GM19324 (cell line): ENCODE results near the gene TMEM131L.
"Not testable (repeated sequence)": the region's sequence is repeated elsewhere in the genome, so short reads cannot be mapped to it uniquely, and the experiment has no call there.

Source experiments
- ATAC-seq: cut with Tn5 transposase; IDR thresholded peaks from one replicate; pipeline ENCODE4 v1.9.1; 2021; ENCODE audit warnings: mild to moderate bottlenecking, moderate library complexity; ENCODE audit not compliant: unreplicated experiment, low FRiP score

TMEM131L gene

DNA sequence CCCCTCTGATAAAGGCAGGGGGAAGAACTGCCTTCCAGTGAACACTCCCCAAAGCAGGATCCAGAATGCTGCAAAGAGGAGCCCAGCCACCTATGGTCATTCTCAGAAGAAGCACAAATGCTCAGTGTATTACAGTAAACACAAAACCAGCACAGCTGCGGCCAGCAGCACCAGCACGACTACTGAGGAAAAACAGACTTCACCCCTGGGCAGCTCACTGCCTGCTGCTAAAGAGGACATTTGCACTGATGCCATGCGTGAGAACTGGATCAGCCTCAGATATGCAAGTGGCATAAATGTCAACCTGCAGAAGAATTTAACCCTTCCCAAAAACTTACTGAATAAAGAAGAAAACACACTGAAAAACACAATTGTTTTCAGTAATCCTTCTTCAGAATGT lies 137.7 kb downstream of the TMEM131L start:
- no peak for ATAC-seq

DNA sequence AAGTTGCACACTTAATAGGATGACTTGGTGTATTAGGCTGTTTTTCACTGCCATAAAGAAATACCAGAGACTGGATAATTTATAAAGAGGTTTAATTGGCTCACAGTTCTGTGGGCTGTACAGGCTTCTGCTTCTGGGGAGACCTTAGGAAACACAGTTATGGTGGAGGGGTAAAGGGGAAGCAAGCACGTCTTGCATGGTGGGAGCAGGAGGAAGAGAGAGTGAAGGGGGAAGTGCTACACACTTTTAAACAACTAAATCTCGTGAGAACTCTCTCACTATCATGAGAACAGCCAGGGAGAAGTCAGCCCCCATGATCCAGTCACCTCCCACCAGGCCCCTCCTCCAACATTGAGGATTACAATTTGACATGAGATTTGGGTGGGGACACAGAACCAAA lies 142.9 kb downstream of the TMEM131L start:
- ATAC-seq, result not testable (repeated sequence)

DNA sequence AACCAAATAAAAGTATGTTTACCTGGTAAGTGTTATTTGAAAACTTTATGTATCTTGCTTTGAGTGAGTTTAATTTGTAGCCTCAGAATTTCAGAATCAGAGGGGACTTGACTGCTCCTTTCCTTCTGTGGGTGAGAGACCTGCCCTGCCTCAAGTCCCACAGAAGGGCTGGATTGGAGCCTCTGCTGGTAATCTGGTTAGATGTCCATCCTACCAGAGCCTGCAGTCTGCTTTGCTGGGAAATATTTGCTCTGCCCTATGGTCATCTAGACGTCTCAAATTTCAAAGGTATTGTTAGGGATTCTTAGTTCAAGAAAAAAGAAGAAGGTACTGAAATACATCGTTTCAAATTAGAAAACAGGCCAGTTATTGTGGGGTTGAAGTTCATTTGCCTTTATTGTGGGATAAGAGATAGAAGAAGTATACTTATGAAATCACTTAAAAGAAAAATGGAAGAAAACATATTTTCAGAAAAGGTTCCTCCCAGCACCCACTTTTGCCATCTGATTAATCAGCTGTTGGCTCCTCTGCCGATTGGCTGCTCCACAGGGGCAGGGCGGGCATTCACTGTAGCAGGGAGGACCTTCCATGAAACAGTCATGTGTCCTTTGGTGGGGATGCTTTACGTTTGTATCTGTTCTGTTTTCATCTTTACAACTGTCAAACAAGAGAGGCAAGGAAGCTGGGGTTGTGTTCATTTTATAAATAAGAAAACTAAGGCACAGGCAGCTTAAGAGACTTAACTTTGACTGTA lies 144.6 kb downstream of the TMEM131L start:
- ATAC-seq, result no peak

DNA sequence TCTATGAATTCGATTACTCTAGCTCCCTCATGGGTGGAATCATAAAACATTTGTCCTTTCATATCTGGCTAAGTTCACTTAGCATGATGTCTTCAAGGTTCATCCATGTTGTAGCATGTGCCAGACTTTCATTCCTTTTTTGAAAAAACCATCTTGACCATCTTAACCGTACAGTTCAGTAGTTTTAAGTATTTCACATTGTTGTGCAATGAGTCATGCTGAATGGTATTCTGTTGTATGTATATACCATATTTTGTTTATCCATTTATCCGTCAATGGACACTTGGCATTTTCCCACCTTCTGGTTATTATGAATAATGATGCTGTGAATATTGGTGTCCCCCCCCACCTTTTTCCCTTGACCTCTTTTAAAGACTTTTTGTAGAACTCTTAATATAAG lies 145.5 kb downstream of the TMEM131L start:
- ATAC-seq, result no peak

DNA sequence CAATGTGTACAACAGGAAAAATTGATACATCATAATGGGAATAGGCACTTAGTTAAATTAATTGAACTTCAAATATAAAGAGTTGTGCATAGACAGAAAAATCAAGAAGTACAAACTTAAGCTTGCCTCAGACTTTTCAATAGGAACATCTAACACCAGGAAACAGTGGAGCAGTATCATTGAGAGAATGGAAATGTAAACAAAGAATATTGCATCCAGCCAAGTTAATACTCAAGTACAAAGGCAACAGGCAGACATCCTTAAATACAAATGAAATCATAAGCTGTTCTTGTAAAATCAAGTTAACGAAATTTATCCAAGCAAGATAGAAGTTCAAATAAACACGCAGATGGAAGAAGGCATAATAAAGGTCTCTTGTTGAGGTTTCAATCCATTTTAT lies 146.7 kb downstream of the TMEM131L start:
- no peak for ATAC-seq

DNA sequence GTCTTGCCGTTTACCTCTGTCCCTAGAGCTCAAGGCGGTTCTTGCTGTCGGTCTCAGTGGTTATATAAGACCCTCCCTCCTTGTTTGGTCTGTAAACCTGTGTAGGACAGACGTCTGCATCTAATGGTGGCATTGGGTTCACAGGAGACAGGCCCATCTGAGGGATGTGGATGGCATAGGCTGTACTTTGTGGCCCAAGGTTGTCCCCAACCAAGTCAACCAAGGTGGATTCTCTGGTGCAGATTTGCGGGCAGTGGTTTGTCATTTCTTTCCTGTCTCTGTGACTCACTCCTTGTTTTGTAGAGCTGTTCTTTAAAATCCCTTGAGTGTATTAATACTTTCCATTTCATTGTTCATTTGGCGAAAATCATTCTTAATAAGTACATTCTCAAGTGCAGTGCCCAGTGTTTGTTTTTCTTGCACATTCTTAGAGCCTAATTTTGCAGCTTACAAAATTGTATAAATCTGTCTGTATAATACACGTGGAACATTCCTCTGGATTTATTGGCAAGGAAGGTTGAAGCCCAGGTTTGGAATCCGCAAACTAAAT lies 149.9 kb downstream of the TMEM131L start:
- ATAC-seq, result no peak

DNA sequence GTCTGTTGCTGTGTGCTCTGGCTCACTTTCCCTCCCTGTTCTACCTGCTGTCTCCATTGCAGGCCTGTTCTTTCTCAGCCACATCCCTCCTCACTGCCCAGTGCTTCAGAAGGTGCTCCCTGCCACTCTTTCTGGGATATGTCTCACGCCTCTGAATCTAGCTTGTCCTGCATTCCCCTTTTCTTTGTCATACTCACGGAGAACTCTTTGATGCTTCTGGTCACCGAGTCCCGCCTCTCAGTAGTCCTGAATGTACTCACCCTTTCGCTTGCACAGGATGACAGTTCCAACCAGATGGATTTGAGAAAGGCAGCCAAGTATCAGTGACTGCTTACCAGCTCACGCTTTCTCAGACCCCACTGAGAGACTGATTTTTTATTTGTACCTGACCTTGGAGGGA lies 152.7 kb downstream of the TMEM131L start:
- no peak for ATAC-seq

DNA sequence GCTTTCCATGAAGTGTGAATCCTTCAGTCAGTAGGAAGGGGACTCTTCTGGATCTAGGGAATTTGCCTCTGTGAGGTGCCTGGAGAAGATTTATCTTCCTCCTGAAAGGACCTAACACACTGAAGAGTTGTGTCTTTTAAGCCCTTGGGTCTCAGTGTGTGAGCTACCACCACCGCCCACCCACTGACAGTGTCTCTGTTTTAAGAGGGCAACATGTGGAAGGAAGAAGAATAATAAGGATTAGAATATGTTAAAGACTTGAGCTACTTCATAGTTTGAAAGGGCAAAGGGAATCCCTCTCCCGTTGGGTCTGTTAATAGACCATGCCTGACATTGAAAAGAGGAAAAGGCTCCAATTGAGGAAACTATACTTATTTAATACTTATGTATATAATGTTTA lies 153.7 kb downstream of the TMEM131L start:
- no peak for ATAC-seq

DNA sequence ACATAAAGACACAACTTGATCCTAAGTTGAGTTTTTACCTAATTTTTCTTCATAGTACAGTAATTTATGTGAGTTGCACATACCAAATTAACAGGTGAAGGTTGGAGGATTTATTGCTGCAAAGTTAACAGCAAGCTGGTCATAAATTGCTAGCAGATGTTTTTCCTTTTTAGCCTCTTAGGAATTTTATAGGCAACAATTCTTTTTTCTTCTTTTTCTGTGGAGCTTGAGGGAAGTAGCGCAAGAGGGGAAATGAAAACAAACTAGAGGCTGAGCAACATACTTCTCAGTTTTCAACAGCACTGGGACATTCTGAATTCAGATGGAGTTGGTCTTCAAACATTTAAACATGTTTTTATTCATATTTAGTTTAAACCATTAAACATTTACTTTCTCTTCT lies 154.2 kb downstream of the TMEM131L start:
- ATAC-seq, result no peak

DNA sequence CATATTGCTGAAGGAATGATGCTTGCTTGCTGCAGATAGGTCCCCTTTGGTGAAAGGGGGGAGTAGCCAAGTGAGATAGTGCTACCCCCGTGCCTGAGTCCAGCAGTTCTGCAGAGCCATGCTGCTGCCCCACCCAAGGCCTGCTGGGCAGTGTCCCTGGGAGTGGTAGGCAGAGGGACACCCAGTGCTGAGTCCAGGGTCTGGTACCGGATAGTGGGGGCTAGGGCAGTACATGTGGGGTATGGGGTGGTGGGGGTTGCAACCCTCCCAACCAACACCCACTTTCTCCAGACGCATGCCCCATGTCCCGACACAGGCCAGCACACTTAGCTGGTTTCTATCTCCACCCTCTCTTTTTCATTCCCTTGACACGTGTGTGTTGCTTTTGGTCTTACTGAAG lies 155.9 kb downstream of the TMEM131L start:
- ATAC-seq, result no peak

DNA sequence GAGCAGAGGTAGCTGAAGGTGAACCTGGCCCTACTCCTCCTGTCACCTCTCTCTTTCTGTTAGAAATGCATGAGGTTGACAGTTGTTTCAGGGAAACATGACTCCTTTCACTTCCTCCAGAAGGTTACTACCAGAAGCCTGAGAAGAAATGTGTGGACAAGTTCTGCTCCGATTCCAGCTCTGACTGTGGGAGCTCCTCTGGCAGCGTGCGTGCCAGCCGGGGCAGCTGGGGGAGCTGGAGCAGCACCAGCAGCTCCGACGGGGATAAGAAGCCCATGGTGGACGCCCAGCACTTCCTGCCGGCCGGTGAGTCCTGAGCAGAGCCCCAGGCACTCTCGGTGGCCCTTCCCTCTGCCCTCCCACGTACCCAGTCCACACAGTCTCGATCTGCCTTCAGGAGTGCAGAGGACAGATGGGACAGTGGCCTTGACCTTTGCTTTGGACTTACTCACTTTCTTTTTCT lies 156.6 kb downstream of the TMEM131L start:
- ATAC-seq, result no peak

DNA sequence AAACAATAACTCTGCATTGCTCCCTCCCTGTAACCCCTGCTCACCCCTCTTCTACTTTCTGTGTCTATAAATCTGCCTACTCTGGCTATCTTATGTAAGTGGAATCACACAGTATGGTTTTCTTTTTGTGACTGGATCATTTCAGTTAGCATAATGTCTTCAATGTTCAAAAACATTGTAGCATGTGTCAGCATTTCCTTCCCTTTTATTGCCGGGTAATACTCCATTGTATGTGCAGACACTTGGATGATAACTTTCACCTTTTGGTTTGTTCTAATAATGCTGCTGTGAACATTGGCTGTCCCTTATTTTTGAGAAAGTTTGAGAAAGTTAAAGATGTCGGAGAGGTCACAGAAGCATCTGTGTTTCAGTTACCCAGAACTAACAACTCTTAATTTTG lies 157.3 kb downstream of the TMEM131L start:
- no peak for ATAC-seq

DNA sequence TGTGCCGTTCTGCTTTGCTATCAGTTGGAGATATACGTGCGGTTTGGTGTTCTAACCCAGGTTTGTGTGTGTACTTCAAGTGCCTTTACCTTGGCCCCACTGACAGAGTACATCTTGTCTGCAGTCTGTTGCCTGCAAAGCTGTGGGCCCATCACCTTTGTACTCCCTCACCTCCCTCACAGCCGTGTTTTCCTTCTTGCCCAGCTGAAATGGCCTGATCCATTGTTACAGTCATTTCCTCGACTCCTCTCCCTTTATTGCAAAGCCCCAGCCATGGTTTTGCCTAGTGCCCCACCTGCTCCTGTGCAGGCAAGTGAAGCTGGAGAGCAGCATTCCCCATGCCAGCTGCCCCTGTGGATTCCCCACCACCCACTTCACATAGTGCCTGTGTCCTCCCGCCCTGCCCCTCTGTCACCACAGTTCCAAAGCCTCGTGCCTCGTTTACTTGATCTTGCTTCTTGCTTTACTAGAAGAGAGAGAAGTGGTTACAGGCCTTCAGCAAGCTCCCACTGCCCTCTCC lies 162.7 kb downstream of the TMEM131L start:
- ATAC-seq, result no peak

DNA sequence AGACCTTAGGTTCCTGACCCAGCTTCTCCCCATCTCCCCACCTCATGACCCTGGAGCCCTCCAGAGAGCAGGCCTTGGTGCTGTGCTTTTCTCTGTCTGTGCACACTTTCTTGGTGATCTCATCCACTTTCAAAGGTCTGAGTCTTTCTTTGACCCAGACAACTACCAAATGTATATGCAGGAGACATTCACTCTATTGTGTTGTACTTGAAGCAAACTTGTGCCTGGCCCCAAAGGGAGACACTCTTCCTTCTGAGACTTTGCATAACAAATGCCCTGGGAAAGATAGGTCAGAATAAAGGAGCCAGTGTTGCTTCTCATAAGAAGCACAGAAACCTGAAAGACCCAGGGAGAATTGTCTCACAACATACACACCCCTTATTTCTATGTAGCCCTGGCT lies 163.6 kb downstream of the TMEM131L start:
- no peak for ATAC-seq

DNA sequence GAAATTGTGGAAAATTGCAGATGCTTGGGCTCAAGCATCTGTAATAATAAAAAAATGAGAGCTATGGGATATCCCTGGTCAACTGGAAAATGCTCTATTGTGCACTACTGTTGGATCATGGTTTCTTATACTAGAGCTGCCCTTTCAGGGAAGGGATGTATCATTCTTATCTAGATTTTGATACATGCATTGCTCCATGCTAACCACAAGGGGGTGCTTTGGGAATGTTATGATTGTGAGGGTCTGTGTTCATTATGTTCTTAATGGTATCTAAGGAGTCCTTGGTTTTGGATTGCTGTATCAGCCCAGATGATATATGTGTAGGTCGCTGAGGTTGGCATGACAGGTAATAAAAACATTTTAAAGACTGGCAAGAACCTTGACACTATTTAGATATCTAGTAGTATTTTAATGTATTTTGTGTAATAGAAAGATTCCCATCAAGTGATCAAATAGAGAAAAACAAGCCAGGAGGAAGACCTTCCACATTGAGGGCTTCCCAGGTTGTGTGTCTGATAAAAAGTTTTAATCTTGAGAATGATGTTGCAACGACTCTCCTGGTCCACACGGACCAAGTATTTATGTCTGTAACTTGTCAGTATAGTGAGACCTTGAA lies 168.7 kb downstream of the TMEM131L start:
- ATAC-seq, result no peak

DNA sequence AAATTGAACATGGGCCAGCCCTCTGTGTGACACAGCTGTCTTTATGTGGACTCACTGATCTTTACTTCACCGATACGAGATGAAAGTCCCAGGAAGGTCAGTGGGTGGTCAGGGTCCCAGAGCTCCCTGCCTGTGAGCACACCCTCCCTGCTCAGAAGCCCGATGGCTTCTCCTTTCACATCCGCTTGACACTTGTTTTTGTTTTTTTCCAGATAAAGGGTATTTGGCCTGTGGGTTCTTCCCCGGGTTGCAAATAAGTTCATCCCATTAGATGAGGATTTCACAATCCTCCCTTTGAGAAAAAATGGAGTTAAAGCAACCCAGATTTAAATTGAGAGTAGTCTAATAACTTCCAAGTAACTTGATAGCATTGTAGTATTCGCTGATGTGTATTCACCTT lies 169.7 kb downstream of the TMEM131L start:
- ATAC-seq, result no peak

DNA sequence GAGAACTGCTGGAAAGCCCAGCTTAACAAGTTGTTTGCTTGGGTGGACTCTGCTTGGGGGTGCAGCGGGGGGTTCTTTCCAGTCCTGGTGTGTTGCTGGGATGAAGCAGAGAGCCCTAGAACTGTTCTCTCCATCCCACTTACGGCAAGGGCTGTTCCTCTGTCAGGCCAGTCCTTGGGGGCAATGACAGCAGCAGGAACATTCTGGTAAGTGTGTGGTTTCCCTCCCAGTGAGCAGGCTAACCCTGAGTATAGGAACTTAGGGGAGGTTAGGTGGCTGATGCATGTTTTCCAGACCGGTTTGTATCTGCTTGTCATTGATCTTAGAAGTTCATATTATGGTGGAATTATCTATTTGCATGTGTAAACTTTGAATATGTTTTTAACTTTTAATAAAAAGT lies 171.0 kb downstream of the TMEM131L start:
- ATAC-seq, result no peak

DNA sequence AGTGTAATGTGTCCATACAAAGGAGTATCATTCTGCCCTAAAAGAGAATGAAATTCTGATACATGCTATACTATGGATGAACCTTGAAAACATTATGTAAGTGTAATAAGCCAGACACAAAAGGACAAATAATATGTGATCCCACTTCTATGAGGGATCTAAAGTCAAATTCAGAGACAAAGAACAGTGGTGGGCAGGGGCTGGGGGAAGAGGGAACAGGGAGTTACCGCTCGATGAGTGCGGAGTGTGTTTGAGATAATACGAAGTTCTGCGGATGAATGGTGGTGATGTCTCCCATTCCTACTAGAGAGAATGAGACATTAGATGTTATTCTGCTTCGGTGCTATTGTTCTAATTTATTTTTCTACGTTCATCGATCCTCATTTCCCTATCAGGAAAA lies 171.9 kb downstream of the TMEM131L start:
- ATAC-seq, result no peak

DNA sequence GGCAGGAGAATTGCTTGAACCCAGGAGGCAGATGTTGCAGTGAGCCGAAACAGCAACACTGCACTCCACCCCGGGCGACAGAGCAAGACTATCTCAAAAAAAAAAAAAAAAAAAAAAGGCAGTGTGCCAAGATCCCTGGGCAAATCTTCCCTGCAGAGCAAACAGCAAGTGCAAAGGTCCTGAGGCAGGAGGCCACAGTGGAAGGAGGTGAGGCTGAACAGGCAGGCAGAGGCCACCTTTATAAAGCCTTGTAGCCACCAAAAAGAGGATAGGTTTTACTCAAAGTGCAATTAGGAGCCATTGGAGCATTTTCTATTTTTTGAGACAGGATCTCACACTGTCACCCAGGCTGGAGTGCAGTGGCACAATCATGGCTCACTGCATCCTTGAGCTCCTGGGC lies 172.8 kb downstream of the TMEM131L start:
- no peak for ATAC-seq

DNA sequence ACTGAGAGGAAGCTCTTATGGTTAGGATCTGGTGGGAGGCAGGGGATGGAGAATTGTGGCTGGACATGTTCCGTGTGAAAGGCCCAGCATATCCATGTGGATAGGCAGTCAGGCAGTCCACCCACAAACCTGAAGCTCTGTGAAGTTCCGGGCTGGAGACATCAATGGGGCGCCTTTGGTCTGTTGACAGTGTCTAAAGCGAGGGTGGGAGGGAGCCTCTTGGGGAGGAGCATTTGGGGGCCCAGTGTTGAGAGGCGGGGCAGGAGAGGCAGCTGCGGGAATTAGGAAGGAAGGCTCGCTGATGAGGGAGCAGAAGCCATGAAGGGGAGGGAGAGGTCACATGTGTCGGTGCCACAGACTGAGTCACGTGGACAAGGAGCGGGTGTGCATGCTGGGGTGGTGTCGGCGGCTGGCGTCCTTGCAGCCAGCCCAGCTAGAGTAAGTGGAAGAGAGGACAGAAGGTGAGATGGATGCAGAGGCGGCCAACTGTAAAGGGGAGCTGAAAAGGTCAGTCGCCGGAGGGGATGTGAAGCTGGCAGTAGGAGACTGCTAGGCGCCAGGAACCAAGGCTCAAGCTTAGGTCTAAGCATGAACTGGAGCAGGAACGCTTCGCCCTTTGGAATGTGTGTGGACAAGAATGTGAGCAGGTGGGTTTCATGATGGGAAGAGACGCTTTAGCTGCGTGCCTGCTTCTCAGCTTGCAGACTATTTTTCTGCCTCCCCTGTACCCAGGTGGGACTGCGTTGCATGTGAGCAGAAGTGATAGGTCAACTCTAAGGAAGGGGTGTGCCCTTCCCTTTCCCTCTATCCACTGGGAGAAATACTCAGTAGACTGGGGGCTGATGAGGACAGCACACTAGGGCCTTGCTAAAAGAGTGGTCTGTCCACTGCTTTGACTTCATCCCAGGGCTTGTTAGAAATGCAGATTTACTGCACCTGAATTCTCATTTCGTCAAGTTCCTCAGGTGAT lies 174.0 kb downstream of the TMEM131L start:
- ATAC-seq, result no peak

DNA sequence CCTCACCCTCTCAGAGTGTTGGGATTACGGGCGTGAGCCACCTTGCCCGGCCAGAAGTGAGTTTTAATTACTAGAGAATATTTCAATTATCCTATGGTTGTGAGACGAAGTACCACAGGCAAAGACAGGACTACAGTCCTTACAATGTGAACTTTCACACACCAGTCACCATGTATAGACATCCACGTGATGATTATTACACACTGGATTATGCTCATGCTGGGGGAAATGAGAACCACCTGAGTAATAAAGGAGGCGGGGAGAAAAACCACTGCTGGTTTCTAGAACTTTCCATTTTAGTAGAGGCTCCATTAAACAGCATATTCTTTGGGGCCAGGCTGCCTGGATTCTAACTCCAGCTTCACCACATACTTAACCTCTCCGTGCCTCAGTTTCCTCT lies 175.4 kb downstream of the TMEM131L start:
- ATAC-seq, result no peak
